GM19328 (cell line): ENCODE data around the gene KIAA1614.
"Not testable (repeated sequence)": the region's sequence is repeated elsewhere in the genome, so short reads cannot be mapped to it uniquely, and the experiment has no call there.

Source experiments
- ATAC-seq: cut with Tn5 transposase; IDR thresholded peaks from one replicate; pipeline ENCODE4 v1.9.1; 2021; ENCODE audit warnings: mild to moderate bottlenecking, moderate library complexity; ENCODE audit not compliant: unreplicated experiment

KIAA1614 gene

DNA sequence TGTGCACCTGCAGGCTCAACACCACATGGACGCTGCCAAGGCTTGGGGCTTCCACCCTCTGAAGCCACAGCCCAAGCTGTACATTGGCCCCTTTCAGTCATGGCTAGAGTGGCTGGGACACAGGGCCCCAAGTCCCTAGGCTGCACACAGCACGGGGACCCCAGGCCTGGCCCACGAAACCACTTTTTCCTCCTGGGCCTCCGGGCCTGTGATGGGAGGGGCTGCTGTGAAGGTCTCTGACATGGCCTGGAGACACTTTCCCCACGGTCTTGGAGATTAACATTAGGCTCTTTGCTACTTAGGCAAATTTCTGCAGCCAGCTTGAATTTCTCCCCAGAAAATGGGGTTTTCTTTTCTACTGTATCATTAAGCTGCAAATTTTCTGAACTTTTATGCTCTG, 46.9 kb downstream of the KIAA1614 start:
- ATAC-seq, result not testable (repeated sequence)

DNA sequence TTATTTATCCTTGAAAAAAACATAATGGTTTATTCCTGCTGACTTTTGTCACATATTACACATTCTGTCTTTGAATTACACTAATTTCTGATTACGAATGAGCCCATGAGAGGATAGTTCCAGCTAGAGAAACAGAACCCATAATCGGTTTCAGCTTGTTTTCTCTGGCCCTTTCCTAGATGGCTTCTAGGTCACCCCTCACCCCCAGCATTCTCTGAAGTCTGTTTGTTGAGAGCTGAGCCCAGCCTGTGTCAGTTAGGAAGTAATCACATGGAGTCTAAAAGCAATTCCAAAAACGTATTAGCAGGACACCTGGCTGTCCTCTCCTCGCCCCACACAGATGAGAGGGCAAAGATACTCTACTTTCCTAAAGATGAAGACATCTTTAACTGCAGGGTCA, 48.9 kb downstream of the KIAA1614 start:
- ATAC-seq, result no peak

DNA sequence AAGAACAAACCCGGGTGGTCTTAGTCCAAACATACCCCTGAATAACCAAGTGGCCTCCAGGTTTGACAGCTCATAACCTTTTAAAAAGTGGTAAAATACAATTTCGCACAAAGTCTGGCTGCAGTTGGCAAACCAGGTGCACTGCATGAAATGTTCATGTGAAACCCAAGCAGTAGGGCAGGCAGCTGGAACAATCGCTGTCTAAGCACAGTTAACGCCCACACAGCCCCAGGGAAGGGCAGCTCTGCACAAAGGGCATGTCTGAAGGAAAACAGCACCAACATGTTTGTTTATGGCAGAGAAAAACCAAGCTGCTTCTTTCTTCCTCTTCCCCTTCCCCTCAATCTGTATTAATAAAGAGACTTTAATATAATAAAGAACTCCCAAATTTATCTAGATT, 49.5 kb downstream of the KIAA1614 start:
- ATAC-seq, result no peak

DNA sequence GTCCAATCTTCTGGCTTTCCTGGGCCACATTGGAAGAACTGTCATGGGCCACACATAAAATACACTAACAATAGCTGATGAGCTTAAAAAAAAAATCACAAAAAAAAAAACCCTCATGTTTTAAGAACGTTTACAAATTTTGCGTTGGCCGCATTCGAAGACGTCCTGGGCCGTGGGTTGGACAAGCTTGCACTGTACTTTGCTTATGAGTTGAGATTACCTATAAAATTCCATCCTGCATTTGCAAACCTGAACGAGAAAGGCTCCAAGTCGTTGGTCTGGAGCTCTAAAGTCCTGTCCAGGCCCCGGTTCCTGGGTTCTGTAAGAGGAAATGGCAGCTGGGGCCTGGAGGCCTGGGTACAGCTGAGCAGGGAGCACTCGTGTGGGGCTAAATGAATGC, 51.4 kb downstream of the KIAA1614 start:
- ATAC-seq, result no peak

DNA sequence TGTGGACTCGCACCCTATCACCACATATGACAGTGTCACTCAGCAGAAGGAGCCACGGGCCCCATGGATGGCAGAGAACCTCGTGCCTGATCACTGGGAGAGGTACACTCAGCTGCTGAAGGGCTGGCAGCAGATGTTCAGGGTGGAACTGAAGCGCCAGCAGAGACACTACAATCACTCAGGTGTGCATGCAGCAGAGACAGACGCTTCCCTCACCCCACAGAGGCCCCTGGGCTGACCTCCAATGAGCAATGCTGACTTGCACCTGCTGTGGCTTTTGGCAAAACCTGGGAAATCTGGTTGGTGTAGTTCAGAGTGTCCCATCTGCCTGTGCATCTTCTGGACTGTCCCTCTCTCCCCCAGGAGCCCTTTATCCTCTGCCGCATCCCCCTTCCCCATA, 51.9 kb downstream of the KIAA1614 start:
- ATAC-seq, result no peak

DNA sequence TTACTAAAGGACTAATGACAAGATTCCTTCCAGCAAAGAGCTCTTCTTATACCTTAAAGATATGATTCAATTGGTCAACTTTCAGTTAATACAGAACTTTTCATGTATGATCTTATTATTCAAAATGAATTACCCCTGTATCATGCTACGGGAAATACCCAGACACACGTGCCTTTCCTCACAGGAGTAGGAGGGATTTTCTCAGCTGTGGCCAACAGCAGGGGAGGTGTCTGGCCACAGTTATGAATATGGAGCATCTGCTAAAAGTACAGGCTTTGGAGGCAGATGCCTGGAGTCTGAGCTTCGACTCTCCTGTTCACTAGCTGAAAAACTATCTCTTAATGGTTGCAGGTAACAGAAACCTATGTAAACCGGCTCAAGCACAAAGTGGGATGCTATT, 53.6 kb downstream of the KIAA1614 start:
- ATAC-seq, result no peak

DNA sequence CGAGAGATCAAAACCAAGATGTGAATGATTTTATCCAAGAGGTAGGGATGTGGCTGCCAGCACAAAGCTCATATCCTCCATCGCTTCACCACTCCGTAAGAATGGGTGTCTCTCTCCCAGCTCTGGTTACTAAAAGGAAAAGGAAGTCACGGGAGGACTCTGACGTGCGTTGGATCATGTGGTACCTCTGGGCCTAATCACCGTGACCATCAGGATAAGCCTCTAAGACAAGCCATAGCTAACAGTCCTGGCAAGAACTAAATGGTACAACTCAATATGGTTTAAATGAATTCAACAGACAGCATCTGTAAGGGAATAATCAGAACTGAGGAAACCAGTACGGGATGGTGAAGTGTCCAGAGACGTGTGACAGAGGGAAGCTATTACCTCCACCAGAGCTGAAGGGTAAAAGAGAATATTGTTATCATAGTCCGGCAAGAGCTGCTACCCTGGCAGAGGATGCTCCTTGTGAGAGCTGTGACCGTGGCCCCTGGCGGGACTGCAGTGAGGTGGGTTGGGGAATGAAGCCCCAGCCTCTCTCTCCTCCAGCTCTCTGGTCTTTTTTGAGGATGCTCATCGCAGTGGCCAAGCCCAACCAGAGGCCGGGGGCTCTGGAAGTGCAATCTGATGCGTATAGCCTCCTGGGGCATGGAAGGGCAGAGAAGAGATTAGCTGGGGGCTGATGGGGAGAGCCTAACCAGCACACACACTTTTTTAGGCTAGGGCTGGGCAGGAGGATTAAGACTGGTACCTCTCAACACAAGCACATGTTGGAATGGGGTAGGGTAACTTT, 54.2 kb downstream of the KIAA1614 start:
- ATAC-seq, result no peak

DNA sequence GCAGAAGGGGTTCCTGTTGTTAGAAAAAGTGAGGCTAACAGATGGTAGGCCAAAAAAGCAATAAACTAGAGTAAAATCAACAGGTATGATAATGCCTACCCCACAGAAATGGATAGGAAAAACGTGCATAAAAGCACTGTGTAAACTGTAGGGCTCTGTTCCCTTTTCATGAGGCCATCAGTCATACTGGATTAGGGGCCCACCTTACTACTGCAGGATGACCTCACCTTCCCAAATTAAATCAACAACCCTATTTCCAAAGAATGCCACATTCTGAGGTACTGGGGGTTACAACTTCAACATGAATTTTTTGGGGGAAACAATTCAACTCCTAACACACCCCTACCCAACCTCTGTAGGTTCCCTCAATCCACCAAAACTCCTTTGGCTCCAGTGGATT, 54.9 kb downstream of the KIAA1614 start:
- ATAC-seq, result no peak

DNA sequence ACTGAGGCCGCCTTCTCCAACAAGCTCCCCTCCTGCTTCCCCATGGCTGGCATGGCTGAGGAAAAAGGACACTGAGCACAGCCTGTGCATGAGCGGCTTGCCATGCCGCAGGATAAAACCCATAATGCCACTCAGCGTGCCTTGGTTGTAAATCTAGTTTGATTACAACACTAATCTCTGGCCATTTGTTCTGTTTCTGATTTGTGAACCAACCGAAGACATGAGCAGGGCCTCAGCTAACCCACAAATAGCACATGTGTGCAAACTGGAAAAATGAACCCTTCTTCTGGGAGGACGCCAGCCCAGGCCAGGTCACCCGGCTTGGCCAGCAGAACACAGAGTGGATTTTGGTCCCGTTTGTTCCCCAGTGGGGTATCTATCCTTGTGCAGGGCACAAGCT, 56.1 kb downstream of the KIAA1614 start:
- not testable (repeated sequence) for ATAC-seq

DNA sequence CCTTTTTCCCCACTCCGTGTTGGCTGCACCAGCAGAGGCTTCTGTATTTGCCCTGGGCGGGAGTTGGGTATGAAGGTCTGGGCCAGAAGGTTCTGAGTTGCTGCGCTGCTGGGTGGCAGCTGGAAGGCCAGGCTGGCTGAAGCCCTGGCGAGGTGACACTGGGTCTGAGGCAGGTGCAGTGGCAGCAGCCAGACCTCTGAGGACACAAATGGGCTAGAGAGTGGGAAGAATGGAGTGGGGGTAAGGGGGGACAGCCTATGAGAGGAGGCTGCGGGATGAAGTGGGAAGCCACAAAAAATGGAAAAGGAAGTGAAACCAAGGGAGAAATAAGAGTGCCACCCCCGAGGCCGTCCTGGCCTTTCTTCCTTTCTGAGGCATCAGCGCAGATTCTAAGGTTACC, 56.7 kb downstream of the KIAA1614 start:
- ATAC-seq, result no peak

DNA sequence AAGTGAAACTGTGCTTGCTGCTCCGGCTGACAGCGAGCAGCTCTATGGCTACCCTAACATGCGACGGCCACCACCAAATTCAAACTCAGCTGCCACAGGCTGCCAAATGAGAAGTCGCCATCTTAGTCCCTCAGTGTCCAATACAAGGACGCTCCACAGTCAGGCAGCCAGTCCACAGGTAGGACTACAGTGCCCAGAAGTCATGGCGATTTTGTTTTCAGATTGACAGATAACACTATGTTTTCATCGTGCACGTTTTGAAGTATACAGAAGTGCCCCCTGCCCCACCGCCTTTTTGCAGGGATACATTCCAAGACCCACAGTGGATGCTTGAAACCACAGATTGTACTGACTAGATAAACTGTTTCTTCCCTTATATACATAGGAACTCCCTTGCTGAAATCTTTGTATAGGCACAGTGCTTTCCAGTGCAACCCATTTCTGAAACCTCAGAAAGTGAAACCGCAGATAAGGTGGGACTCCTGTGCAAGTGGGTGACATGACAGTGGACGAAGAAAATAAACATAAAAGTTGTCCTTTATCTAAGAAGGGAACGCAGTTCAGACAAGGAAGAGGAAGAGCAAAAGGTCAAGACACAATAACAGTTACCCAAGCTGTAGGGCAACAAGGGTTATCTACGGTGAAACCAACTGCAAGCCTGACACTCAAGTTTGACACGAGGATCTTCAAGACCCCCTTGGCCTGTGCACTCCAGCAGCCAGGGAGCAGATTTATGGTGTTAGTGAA, 57.8 kb downstream of the KIAA1614 start:
- ATAC-seq, result no peak

DNA sequence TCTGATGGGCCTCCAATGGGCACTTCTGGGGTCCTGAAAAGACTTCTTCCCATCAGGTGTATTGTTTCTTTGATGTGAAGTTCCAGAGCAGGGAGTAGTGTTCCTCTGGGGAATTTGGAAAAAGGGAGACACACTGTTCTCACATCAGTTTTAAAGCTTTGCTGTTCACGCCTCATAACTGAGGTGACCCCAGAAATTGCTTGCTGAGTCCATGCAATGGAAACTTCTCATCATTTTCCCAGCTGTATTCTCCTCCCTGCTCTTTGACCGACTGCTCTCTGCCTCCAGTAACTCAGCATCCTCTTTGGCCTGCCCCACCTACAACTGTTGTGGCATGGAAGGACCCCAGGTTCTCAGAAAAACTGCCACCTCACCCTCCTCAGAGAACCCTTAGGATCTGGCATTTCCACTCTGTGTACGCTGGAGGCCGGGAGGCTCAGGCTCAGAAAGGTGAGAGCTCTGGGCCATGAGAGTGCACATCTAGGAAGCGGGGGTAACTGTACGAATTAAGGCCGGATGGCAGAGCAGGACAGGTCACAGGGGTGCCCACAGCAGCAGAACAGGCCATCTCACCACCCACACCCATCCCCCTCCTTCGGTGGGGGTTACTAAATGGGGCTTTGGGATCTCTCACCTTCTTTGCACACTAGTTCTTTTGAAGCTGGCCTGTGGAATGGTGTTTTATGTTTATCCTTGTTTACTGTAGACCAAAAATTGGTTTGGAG, 58.7 kb downstream of the KIAA1614 start:
- no peak for ATAC-seq

DNA sequence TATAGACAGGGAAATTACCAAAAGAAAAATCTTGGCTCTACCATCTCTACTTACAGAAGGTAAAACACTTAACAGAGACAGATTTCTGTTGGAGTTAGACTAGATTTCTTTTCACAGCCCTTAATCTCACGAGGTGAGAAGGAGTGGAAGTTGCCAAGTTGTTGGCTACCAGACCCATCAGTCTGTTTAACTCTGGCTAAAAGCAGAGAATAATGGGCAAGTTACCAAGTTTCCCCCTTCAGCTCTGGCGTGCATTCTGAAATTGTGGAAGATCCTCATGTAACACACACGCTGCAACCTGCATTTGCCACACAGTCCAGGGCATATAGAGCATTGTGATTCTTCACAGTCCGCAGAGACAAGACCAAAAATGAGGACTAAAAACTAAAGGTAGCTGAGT, 60.7 kb downstream of the KIAA1614 start:
- no peak for ATAC-seq

DNA sequence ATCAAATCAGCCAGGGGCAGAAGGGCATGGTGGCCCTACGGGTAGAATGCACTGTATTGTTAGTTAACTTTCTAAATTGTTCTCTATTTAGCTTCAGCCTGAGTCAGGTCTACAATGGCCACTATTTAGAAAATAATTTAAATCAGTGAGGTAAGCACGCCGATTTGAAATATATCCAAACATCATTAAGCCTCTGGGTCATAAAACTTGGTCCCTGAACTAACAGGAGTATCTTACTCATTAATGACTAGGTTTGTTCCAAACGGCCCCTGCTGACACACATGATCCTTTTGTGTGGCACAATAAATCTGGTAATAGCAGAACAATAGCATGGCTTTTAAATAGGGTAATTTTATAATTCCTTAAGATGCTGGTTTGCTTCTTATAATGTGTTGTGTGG, 61.5 kb downstream of the KIAA1614 start:
- no peak for ATAC-seq

DNA sequence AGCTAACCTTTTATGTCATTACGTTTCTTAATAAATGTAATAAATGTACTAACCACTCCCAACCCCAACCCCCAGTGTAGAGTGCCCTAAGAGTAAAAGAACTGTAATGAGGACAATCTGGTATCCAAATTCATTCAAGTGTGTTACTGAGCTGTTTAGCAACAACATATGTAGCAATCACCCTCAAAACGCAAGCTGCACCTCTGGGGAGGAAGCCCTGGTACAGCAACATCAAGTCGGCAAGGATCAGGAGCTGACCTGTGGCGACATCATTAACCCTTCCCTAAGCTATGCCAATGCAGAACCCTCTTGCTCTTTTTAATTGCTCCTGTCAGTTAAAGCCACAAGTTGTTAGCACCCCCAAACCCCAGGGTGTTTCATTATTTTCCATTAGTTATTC, 62.9 kb downstream of the KIAA1614 start:
- ATAC-seq, result no peak

DNA sequence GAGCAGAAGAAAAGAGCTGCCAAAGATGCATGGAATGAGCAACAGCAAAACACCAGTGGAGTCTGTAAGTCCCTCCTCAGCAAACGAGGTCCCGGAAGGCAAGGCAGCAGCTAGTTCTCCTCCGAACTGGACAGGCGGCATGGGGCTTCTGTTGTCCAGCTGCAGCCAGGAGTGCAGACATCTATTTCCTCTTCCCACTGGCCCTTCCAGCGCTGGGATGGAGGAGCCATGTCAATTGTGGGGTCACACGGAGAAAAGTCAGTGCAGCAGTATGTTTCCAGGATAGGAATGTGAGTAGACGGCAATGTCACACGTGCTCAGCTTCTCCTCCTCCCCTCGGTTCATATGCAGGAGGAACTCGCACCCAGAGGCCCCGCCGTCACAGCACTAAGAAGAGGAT, 63.5 kb downstream of the KIAA1614 start:
- ATAC-seq, result no peak

DNA sequence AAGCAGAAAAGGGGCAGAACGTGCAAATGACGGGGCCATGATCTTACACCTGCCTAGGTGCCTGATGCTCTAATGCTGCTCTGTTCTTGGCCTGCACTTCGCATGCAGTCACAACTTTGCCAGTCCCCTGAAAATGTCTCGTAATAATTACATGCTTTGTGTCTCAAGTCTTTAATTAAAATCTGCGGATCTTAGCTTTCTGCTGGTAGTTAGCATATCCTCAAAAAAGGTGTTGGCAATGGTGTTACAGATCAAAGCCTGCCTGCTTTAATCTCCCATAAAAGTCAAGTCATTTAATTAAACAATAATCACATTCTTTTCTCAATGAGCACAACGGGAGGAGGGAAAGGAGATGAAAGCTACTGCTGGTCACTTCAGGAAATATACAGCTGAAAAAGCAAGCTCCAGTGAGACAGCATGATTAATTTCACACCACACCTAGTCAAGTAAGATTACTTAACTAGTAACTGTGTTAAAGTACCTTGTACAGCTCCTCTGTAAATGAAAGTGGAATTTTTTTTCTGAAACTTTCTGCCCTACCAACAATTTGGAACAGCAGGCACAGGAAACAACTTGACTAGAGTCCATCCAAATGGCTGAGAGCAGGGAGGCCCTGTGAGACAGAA, 64.1 kb downstream of the KIAA1614 start:
- ATAC-seq, result no peak

DNA sequence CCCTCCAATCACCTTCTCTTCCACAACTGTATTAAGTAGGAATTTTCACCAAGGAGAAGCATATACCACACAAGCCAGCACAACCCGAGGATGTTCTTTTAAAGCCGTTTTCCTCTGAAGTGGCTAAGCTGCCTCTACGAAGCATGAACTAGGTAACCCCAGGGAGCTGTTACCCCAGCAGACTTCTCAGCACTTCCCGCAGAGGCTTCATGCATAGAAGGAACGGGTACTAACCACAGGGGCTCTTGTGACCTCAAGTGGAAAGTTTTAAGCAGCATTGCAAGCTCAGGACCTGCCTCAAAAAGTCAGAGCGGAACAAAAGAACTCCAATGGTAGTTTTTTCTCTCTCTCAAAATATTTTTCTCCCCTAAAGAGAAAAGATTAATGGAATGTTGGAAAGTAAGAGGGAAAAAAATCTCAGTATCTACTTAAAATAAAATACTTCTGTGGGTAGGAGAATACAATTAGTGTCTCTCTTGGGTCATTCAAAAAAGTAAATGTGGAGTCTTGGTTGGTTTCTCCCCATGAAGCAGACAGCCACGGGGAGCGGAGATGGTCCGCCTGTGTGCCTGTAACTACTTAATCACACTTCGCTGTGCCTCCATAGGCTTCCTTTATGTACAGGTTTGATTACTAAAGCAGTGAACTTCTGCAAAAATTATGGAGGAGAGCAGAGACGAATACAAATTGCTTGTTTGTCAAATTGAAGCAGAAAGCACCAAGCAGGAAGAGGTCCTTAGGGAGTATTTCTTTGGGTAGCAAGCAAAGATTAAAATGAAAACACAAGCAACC, 69.1 kb downstream of the KIAA1614 start:
- peak; percentile 93 for ATAC-seq

DNA sequence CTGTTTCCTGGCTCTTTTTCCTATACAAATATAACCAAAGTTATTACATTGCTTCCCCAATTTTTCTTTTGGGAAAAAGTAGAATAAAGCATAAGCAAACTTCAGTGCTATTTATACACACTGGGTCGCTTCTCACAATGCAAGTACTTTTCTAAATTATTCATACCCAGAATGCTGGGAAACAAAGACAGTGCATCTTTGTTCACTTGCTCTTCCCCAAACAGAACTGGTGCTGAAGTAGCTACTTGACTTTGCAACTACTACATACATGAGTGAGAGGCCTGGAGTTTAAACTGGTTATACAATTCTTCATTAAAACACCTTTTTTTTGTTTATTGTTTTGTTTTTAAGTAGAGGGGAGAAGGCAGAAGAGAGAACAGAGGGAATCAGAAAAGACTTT, 69.7 kb downstream of the KIAA1614 start:
- ATAC-seq, result no peak

DNA sequence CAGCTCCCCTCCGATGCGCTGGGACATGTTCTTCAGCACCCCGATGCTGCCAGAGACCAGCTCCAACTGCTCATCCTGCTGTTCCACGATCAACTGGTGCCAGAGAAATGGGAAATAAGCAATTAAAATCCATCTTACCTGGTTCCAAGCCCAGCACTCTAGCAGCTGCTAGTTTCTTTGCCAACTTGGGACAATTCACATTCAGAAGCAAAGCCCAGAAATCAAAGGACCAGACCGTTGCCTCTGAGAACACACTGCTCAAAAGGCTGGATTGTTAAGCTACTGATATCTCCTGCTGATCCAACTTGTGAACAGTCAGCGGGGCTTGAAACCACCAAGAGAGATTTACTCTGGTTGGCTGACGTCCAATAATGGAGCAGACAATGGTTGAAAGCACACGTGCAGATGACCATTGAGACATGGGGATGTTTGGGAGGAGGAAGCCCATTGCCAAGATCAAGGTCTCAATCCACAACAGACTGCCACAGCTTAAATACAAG, 75.6 kb downstream of the KIAA1614 start:
- no peak for ATAC-seq
